ENCODE data around the gene SULT2B1. TPM values are rescaled to one million over a fixed set of nuclear protein-coding genes. Genes with fewer than 3 reads are reported as not detected.
A peak's percentile ranks its signal among the peaks of the same experiment; 100 is the strongest.

SULT2B1 gene
- polyA plus RNA-seq, 2 of the 4 experiments (the other 2 are of a cell fraction) = 22.2 to 34.3 TPM

DNA sequence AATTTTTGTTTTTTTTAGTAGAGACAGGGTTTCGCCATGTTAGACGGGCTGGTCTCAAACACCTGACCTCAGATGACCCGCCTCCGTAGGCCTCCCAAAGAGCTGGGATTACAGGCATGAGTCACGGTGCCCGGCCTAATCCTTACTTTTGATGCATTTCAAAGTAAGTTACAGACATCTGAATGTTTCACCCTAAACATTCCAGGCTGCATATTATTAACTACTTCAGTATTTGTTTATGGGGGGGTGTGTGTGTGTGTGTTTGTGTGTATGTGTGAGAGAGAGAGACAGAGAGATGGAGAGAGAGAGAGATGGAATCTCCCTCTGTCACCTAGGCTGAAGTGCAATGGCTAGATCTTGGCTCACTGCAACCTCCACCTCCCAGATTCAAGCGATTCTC lies 13.1 kb downstream of the SULT2B1 start (continued):
- TF ChIP-seq, protein P1, sequence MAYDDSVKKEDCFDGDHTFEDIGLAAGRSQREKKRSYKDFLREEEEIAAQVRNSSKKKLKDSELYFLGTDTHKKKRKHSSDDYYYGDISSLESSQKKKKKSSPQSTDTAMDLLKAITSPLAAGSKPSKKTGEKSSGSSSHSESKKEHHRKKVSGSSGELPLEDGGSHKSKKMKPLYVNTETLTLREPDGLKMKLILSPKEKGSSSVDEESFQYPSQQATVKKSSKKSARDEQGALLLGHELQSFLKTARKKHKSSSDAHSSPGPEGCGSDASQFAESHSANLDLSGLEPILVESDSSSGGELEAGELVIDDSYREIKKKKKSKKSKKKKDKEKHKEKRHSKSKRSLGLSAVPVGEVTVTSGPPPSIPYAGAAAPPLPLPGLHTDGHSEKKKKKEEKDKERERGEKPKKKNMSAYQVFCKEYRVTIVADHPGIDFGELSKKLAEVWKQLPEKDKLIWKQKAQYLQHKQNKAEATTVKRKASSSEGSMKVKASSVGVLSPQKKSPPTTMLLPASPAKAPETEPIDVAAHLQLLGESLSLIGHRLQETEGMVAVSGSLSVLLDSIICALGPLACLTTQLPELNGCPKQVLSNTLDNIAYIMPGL (CRISPR knock-in tag; IDR thresholded peaks at IDR 0.05; ENCODE audit: borderline replicate concordance) = no peak
- TF ChIP-seq, protein P2, sequence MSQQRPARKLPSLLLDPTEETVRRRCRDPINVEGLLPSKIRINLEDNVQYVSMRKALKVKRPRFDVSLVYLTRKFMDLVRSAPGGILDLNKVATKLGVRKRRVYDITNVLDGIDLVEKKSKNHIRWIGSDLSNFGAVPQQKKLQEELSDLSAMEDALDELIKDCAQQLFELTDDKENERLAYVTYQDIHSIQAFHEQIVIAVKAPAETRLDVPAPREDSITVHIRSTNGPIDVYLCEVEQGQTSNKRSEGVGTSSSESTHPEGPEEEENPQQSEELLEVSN (IDR thresholded peaks at IDR 0.05; ENCODE audit: borderline replicate concordance, low read depth) = no peak; the same call in 1 of the 2 replicates
- TF ChIP-seq, protein P3, sequence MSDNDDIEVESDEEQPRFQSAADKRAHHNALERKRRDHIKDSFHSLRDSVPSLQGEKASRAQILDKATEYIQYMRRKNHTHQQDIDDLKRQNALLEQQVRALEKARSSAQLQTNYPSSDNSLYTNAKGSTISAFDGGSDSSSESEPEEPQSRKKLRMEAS (IDR thresholded peaks at IDR 0.05) = peak; percentile 90
- TF ChIP-seq HOXB5 (CRISPR knock-in tag; IDR thresholded peaks at IDR 0.05) (peak; percentile 96), RFX5 (IDR thresholded peaks at IDR 0.05) (no peak; the same call in 1 of the 2 replicates), HEYL (CRISPR knock-in tag; IDR thresholded peaks at IDR 0.05) (no peak), CHD4 (IDR thresholded peaks at IDR 0.05; ENCODE audit: borderline replicate concordance) (no peak), MAZ (IDR thresholded peaks at IDR 0.05; ENCODE audit: borderline replicate concordance, low read depth, low read length) (0 out of 2 replicates have a peak, but pooled peaks have one; percentile 48), CEBPB (IDR thresholded peaks at IDR 0.05) (peak; percentile 48 to 92; a peak in 3 of 4 replicates), POLR2AphosphoS2 (conservative IDR thresholded peaks at IDR 0.05; ENCODE audit: low read length) (no peak), ESRRA (IDR thresholded peaks at IDR 0.05; ENCODE audit: borderline replicate concordance, low read length) (no peak), ZSCAN20 (CRISPR knock-in tag; IDR thresholded peaks at IDR 0.05) (no peak), ZC3H11A (IDR thresholded peaks at IDR 0.05) (no peak), ZFP36 (IDR thresholded peaks at IDR 0.05; ENCODE audit: borderline replicate concordance, partially characterized antibody) (no peak), HDAC2 (IDR thresholded peaks at IDR 0.05) (no peak), MYC (IDR thresholded peaks at IDR 0.05; ENCODE audit: borderline replicate concordance, low read length) (peak; percentile 44; the same call in 1 of the 2 replicates), POLR2A (IDR thresholded peaks at IDR 0.05; ENCODE audit: low read length) (no peak), JUNB (IDR thresholded peaks at IDR 0.05) (peak; percentile 98), NR3C1 (IDR thresholded peaks at IDR 0.05) (no peak), GATA3 (IDR thresholded peaks at IDR 0.05; ENCODE audit: borderline replicate concordance) (peak; percentile 98), FOXS1 (CRISPR knock-in tag; IDR thresholded peaks at IDR 0.05) (peak; percentile 90; the same call in 1 of the 2 replicates)
- TF ChIP-seq, protein P4, sequence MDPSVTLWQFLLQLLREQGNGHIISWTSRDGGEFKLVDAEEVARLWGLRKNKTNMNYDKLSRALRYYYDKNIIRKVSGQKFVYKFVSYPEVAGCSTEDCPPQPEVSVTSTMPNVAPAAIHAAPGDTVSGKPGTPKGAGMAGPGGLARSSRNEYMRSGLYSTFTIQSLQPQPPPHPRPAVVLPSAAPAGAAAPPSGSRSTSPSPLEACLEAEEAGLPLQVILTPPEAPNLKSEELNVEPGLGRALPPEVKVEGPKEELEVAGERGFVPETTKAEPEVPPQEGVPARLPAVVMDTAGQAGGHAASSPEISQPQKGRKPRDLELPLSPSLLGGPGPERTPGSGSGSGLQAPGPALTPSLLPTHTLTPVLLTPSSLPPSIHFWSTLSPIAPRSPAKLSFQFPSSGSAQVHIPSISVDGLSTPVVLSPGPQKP (IDR thresholded peaks at IDR 0.05; ENCODE audit: low read depth, low read length) = no peak
- TF ChIP-seq, protein P5, sequence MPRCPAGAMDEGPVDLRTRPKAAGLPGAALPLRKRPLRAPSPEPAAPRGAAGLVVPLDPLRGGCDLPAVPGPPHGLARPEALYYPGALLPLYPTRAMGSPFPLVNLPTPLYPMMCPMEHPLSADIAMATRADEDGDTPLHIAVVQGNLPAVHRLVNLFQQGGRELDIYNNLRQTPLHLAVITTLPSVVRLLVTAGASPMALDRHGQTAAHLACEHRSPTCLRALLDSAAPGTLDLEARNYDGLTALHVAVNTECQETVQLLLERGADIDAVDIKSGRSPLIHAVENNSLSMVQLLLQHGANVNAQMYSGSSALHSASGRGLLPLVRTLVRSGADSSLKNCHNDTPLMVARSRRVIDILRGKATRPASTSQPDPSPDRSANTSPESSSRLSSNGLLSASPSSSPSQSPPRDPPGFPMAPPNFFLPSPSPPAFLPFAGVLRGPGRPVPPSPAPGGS (IDR thresholded peaks at IDR 0.05) = peak; percentile 86; the same call in 2 of the 3 replicates
- TF ChIP-seq, protein P6, sequence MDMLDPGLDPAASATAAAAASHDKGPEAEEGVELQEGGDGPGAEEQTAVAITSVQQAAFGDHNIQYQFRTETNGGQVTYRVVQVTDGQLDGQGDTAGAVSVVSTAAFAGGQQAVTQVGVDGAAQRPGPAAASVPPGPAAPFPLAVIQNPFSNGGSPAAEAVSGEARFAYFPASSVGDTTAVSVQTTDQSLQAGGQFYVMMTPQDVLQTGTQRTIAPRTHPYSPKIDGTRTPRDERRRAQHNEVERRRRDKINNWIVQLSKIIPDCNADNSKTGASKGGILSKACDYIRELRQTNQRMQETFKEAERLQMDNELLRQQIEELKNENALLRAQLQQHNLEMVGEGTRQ (IDR thresholded peaks at IDR 0.05) = peak; percentile 50
- TF ChIP-seq, protein P7, sequence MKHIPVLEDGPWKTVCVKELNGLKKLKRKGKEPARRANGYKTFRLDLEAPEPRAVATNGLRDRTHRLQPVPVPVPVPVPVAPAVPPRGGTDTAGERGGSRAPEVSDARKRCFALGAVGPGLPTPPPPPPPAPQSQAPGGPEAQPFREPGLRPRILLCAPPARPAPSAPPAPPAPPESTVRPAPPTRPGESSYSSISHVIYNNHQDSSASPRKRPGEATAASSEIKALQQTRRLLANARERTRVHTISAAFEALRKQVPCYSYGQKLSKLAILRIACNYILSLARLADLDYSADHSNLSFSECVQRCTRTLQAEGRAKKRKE (CRISPR knock-in tag; IDR thresholded peaks at IDR 0.05; ENCODE audit: low read depth) = peak; percentile 74
- TF ChIP-seq, protein P8, sequence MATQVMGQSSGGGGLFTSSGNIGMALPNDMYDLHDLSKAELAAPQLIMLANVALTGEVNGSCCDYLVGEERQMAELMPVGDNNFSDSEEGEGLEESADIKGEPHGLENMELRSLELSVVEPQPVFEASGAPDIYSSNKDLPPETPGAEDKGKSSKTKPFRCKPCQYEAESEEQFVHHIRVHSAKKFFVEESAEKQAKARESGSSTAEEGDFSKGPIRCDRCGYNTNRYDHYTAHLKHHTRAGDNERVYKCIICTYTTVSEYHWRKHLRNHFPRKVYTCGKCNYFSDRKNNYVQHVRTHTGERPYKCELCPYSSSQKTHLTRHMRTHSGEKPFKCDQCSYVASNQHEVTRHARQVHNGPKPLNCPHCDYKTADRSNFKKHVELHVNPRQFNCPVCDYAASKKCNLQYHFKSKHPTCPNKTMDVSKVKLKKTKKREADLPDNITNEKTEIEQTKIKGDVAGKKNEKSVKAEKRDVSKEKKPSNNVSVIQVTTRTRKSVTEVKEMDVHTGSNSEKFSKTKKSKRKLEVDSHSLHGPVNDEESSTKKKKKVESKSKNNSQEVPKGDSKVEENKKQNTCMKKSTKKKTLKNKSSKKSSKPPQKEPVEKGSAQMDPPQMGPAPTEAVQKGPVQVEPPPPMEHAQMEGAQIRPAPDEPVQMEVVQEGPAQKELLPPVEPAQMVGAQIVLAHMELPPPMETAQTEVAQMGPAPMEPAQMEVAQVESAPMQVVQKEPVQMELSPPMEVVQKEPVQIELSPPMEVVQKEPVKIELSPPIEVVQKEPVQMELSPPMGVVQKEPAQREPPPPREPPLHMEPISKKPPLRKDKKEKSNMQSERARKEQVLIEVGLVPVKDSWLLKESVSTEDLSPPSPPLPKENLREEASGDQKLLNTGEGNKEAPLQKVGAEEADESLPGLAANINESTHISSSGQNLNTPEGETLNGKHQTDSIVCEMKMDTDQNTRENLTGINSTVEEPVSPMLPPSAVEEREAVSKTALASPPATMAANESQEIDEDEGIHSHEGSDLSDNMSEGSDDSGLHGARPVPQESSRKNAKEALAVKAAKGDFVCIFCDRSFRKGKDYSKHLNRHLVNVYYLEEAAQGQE (IDR thresholded peaks at IDR 0.05) = no peak
- TF ChIP-seq, protein P9, sequence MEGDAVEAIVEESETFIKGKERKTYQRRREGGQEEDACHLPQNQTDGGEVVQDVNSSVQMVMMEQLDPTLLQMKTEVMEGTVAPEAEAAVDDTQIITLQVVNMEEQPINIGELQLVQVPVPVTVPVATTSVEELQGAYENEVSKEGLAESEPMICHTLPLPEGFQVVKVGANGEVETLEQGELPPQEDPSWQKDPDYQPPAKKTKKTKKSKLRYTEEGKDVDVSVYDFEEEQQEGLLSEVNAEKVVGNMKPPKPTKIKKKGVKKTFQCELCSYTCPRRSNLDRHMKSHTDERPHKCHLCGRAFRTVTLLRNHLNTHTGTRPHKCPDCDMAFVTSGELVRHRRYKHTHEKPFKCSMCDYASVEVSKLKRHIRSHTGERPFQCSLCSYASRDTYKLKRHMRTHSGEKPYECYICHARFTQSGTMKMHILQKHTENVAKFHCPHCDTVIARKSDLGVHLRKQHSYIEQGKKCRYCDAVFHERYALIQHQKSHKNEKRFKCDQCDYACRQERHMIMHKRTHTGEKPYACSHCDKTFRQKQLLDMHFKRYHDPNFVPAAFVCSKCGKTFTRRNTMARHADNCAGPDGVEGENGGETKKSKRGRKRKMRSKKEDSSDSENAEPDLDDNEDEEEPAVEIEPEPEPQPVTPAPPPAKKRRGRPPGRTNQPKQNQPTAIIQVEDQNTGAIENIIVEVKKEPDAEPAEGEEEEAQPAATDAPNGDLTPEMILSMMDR (IDR thresholded peaks at IDR 0.05) = no peak

Measured in A549 (cell line).